ENCODE measurements around the gene PCDHGA11.

The PCDHGA11 gene

DNA sequence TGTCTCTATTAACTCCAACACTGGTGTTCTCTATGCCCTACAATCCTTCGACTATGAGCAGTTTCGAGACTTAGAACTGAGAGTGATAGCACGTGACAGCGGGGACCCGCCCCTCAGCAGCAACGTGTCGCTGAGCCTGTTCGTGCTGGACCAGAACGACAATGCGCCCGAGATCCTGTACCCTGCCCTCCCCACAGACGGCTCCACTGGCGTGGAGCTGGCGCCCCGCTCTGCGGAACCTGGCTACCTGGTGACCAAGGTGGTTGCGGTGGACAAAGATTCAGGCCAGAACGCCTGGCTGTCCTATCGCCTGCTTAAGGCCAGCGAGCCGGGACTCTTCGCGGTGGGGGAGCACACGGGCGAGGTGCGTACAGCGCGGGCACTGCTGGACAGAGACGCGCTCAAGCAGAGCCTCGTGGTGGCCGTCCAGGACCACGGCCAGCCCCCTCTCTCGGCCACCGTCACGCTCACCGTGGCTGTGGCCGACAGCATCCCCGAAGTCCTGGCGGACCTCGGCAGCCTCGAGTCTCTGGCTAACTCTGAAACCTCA is 2.0 kb downstream of the PCDHGA11 start:
- no peaks in the 10 kb centered on the region for H4K20me1 ChIP-seq (ENCODE audit: low read depth, low read length)

DNA sequence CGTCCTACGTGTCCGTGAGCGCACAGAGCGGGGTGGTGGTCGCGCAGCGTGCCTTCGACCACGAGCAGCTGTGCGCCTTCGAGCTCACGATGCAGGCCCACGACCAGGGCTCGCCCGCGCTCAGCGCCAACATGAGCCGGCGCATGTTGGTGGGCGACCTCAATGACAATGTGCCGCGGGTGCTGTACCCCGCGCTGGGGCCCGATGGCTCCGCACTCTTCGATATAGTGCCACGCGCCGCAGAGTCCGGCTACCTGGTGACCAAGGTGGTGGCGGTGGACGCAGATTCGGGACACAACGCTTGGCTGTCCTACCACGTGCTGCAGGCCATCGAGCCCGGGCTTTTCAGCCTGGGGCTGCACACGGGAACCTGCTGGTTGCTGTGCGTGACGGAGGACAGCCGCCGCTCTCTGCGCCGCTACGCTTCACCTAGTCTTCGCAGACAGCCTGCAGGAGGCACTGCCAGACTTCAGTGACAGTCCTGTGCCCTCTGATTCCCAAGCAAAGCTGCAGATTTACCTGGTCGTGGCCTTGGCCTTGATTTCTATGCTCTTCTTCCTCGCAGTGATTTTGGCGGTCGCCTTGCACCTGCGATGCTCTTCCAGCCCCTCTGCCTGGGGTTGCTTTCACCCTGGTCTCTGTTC is 7.1 kb downstream of the PCDHGA11 start:
- Histone ChIP-seq H3K27ac (ENCODE audit: low read depth, low read length) (no peak overlapping the region), H4K20me1 (ENCODE audit: low read depth, low read length) (no peaks in the 10 kb centered on the region), H3K9ac (ENCODE audit: low read length) (no peak overlapping the region), H3K4me2 (ENCODE audit: low read depth, low read length, poor library complexity, severe bottlenecking) (no peak overlapping the region), H3K79me2 (ENCODE audit: insufficient read depth, low read length) (no peaks in the 10 kb centered on the region), H3K36me3 (ENCODE audit: low read length) (no peaks in the 10 kb centered on the region; the same call in 1 of the 2 replicates), H3K9me2 (replicated peaks; ENCODE audit: insufficient read depth, low read length) (no peaks in the 10 kb centered on the region), H3K27me3 (ENCODE audit: low read length) (no peaks in the 10 kb centered on the region), H3K9me3 (ENCODE audit: insufficient read depth, low read length) (peaks cover 11% of the 10 kb centered on the region; the same call in 1 of the 2 replicates), H2AFZ (ENCODE audit: low read depth, low read length, severe bottlenecking) (no peak overlapping the region), H3F3A (ENCODE audit: insufficient read depth) (no peaks in the 10 kb centered on the region), H3K4me3 (ENCODE audit: insufficient read depth, low read length, poor library complexity, severe bottlenecking) (no peak overlapping the region)
- TF ChIP-seq EZH2phosphoT487 (conservative IDR thresholded peaks at IDR 0.05; ENCODE audit: low read length), result no peak
- TF ChIP-seq, protein P1, sequence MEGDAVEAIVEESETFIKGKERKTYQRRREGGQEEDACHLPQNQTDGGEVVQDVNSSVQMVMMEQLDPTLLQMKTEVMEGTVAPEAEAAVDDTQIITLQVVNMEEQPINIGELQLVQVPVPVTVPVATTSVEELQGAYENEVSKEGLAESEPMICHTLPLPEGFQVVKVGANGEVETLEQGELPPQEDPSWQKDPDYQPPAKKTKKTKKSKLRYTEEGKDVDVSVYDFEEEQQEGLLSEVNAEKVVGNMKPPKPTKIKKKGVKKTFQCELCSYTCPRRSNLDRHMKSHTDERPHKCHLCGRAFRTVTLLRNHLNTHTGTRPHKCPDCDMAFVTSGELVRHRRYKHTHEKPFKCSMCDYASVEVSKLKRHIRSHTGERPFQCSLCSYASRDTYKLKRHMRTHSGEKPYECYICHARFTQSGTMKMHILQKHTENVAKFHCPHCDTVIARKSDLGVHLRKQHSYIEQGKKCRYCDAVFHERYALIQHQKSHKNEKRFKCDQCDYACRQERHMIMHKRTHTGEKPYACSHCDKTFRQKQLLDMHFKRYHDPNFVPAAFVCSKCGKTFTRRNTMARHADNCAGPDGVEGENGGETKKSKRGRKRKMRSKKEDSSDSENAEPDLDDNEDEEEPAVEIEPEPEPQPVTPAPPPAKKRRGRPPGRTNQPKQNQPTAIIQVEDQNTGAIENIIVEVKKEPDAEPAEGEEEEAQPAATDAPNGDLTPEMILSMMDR (IDR thresholded peaks at IDR 0.05; ENCODE audit: insufficient read depth, low read length, poor library complexity, severe bottlenecking), result no peak

More for the DNA sequence above, 2.0 kb downstream of the PCDHGA11 start:
- Histone ChIP-seq H3K36me3 (ENCODE audit: low read length) (0 out of 2 replicates have a peak, but pooled peaks cover 2% of the 10 kb centered on the region), H3K4me3 (ENCODE audit: insufficient read depth, low read length, poor library complexity, severe bottlenecking) (no peak overlapping the region), H3K9me3 (ENCODE audit: insufficient read depth, low read length) (peaks cover 15% of the 10 kb centered on the region; the same call in 1 of the 2 replicates), H3F3A (ENCODE audit: insufficient read depth) (no peaks in the 10 kb centered on the region), H3K9ac (ENCODE audit: low read length) (no peak overlapping the region), H3K27me3 (ENCODE audit: low read length) (no peaks in the 10 kb centered on the region), H3K4me2 (ENCODE audit: low read depth, low read length, poor library complexity, severe bottlenecking) (no peak overlapping the region), H2AFZ (ENCODE audit: low read depth, low read length, severe bottlenecking) (no peak overlapping the region), H3K9me2 (replicated peaks; ENCODE audit: insufficient read depth, low read length) (no peaks in the 10 kb centered on the region), H3K79me2 (ENCODE audit: insufficient read depth, low read length) (no peaks in the 10 kb centered on the region), H3K27ac (ENCODE audit: low read depth, low read length) (no peak overlapping the region)
- TF ChIP-seq, protein P1 (IDR thresholded peaks at IDR 0.05; ENCODE audit: insufficient read depth, low read length, poor library complexity, severe bottlenecking), result no peak
- no peak for TF ChIP-seq EZH2phosphoT487 (conservative IDR thresholded peaks at IDR 0.05; ENCODE audit: low read length)

DNA sequence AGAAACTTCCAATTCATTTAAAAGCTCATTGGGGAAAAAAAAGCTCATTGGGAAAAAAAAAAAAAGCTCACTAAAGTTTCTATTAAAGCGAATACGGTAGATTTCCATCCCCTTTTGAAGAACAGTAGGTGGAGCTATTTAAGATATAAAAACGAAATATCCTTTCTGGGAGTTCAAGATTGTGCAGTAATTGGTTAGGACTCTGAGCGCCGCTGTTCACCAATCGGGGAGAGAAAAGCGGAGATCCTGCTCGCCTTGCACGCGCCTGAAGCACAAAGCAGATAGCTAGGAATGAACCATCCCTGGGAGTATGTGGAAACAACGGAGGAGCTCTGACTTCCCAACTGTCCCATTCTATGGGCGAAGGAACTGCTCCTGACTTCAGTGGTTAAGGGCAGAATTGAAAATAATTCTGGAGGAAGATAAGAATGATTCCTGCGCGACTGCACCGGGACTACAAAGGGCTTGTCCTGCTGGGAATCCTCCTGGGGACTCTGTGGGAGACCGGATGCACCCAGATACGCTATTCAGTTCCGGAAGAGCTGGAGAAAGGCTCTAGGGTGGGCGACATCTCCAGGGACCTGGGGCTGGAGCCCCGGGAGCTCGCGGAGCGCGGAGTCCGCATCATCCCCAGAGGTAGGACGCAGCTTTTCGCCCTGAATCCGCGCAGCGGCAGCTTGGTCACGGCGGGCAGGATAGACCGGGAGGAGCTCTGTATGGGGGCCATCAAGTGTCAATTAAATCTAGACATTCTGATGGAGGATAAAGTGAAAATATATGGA is 9.7 kb downstream of the PCDHGA11 start, which contains the start of gene PCDHGA12:
TSS of gene PCDHGA12 (plus strand) at position 176 of the 782 bp plus-strand sequence. CDS start at position 429, 253 bp downstream.
- H3K79me2 ChIP-seq (ENCODE audit: insufficient read depth, low read length), result no peaks in the 10 kb centered on the region
- no peak within 1 kb of the TSS for H3K9ac ChIP-seq (ENCODE audit: low read length)
- peaks cover 11% of the 10 kb centered on the region; the same call in 1 of the 2 replicates for H3K9me3 ChIP-seq (ENCODE audit: insufficient read depth, low read length)
- H3F3A ChIP-seq (ENCODE audit: insufficient read depth), result no peaks in the 10 kb centered on the region
- no peaks in the 10 kb centered on the region for H3K27me3 ChIP-seq (ENCODE audit: low read length)
- H3K9me2 ChIP-seq (replicated peaks; ENCODE audit: insufficient read depth, low read length), result no peaks in the 10 kb centered on the region
- no peak within 1 kb of the TSS for H2AFZ ChIP-seq (ENCODE audit: low read depth, low read length, severe bottlenecking)
- no peaks in the 10 kb centered on the region for H4K20me1 ChIP-seq (ENCODE audit: low read depth, low read length)
- H3K4me3 ChIP-seq (ENCODE audit: insufficient read depth, low read length, poor library complexity, severe bottlenecking), result no peak within 1 kb of the TSS
- TF ChIP-seq, protein P1 (IDR thresholded peaks at IDR 0.05; ENCODE audit: insufficient read depth, low read length, poor library complexity, severe bottlenecking), result no peak
- no peak for TF ChIP-seq EZH2phosphoT487 (conservative IDR thresholded peaks at IDR 0.05; ENCODE audit: low read length)
- H3K4me2 ChIP-seq (ENCODE audit: low read depth, low read length, poor library complexity, severe bottlenecking), result no peak within 1 kb of the TSS
- no peak within 1 kb of the TSS for H3K27ac ChIP-seq (ENCODE audit: low read depth, low read length)
- H3K36me3 ChIP-seq (ENCODE audit: low read length), result no peaks in the 10 kb centered on the region; the same call in 1 of the 2 replicates
